Measurements from ENCODE around the gene PIN4.

PIN4 gene

DNA sequence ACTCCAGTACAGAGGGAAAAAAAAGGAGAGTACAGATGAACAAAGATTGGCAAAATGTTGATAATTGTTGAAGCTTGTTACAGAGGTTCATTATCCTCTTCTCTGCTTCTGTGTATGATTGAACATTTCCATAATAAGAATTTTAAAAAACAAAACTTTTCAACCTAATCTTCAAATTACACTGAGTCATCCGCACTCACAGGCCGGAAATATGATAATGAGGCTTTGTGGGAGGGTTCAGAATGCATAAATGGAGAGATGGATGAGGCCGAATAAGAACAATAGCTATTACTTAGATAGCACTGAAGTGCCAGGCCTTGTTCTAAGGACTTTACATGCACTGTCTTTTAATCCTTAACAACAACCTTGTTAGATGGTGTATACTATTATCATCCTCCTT, 61.9 kb downstream of the PIN4 start:
- H3K27ac ChIP-seq (ENCODE audit: low read length): no peak overlapping the region
- no peak overlapping the region for H2AFZ ChIP-seq (ENCODE audit: low read depth, low read length)
- H3K36me3 ChIP-seq (replicated peaks; ENCODE audit: low read depth, low read length): no peaks in the 10 kb centered on the region
- no peaks in the 10 kb centered on the region for H4K20me1 ChIP-seq (ENCODE audit: insufficient read depth, low read length)
- no peaks in the 10 kb centered on the region; the same call in 1 of the 2 replicates for H3K4me1 ChIP-seq (ENCODE audit: low read length)
- H3K9ac ChIP-seq (ENCODE audit: low read length): no peak overlapping the region
- no peaks in the 10 kb centered on the region for H3K9me3 ChIP-seq (ENCODE audit: insufficient read depth, low read length)
- H3K27me3 ChIP-seq (ENCODE audit: low read depth, low read length): no peaks in the 10 kb centered on the region
- H3K79me2 ChIP-seq (ENCODE audit: low read length): peaks cover 3% of the 10 kb centered on the region
- H3K4me2 ChIP-seq (ENCODE audit: low read length): no peak overlapping the region
- TF ChIP-seq, protein P1, sequence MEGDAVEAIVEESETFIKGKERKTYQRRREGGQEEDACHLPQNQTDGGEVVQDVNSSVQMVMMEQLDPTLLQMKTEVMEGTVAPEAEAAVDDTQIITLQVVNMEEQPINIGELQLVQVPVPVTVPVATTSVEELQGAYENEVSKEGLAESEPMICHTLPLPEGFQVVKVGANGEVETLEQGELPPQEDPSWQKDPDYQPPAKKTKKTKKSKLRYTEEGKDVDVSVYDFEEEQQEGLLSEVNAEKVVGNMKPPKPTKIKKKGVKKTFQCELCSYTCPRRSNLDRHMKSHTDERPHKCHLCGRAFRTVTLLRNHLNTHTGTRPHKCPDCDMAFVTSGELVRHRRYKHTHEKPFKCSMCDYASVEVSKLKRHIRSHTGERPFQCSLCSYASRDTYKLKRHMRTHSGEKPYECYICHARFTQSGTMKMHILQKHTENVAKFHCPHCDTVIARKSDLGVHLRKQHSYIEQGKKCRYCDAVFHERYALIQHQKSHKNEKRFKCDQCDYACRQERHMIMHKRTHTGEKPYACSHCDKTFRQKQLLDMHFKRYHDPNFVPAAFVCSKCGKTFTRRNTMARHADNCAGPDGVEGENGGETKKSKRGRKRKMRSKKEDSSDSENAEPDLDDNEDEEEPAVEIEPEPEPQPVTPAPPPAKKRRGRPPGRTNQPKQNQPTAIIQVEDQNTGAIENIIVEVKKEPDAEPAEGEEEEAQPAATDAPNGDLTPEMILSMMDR (IDR thresholded peaks at IDR 0.05; ENCODE audit: low read depth, low read length): no peak
- TF ChIP-seq EZH2phosphoT487 (IDR thresholded peaks at IDR 0.05; ENCODE audit: low read depth): no peak
- H3K4me3 ChIP-seq (ENCODE audit: low read length): no peak overlapping the region

DNA sequence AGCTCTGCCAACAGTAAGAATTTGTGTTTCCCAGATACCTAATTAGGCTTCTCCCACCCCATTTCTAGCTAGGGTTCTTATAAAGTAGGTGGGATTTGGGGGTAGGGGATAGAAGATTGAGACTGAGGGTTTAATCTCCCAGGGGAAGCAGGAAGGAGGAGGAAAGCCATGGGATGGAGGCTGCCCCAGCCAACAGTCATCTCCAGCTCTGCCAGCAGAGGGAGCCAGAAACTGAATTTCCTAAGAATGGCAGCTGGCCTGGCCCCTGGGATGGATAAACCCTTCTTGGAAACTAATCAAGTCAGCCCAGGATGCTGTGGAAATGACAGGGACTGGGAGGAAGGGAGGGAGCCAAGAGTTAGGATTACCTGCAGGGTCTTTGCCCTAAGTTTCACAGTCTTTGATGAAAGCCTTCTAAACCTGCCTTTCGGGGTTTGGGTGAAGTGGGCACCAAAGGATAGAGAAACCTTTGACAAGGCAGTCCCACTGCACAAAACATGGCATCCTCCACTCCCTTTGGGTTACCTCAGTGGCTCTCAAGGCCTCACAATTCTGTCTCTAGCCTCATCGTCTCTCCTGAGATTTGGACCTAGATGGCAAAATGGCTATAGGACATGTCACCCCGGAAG, 64.0 kb downstream of the PIN4 start:
- H3K79me2 ChIP-seq (ENCODE audit: low read length): no peaks in the 10 kb centered on the region
- H3K36me3 ChIP-seq (replicated peaks; ENCODE audit: low read depth, low read length): no peaks in the 10 kb centered on the region
- H3K9me3 ChIP-seq (ENCODE audit: insufficient read depth, low read length): no peaks in the 10 kb centered on the region
- H4K20me1 ChIP-seq (ENCODE audit: insufficient read depth, low read length): no peaks in the 10 kb centered on the region
- H3K4me2 ChIP-seq (ENCODE audit: low read length): no peak overlapping the region
- no peak overlapping the region for H3K27ac ChIP-seq (ENCODE audit: low read length)
- H3K4me3 ChIP-seq (ENCODE audit: low read length): no peak overlapping the region
- H3K9ac ChIP-seq (ENCODE audit: low read length): no peak overlapping the region
- no peaks in the 10 kb centered on the region for H3K4me1 ChIP-seq (ENCODE audit: low read length)
- H3K27me3 ChIP-seq (ENCODE audit: low read depth, low read length): no peaks in the 10 kb centered on the region
- peak overlapping the region; percentile 60; the same call in 1 of the 2 replicates for H2AFZ ChIP-seq (ENCODE audit: low read depth, low read length)
- no peak for TF ChIP-seq EZH2phosphoT487 (IDR thresholded peaks at IDR 0.05; ENCODE audit: low read depth)
- TF ChIP-seq, protein P1 (IDR thresholded peaks at IDR 0.05; ENCODE audit: low read depth, low read length): peak; percentile 81

DNA sequence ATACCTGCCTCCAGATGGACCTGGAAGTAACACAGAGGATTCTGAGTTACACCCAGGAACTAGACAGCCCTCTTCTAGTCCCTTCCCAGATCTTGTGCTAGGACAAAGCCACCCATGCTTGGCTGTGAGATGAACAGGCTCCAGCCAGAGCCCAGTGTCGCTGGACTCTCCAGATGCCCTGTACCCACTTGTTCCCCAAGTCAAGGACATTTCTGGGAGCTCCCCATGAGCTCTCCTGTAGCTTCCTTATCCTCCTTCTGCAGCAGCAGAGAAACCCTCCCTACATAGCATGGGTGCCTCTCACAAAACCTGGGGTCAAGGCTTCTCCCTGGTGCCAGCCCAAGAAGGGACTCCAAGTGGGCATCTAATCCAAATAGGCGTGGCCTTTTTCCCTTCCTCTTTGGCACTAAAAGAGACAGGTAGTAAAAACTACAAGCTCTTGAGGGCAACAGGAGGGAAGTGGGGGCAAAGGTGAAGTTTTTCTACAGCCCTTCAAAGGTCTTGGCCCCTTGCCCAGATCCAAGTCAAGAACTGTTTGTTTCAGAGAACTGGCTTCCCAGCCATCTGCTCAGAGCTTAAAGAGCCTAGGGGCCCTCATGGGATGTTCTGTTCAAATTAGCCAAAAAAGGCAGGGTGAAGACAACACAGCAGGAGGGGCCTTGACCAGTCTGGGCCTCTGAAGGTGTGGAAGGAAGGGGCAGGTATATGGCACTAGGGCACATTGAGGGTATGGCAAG, 65.8 kb downstream of the PIN4 start:
- Histone ChIP-seq H3K4me3 (ENCODE audit: low read length) (no peak overlapping the region), H3K4me1 (ENCODE audit: low read length) (no peaks in the 10 kb centered on the region), H3K36me3 (replicated peaks; ENCODE audit: low read depth, low read length) (no peaks in the 10 kb centered on the region), H2AFZ (ENCODE audit: low read depth, low read length) (no peak overlapping the region), H3K9ac (ENCODE audit: low read length) (no peak overlapping the region), H3K9me3 (ENCODE audit: insufficient read depth, low read length) (no peaks in the 10 kb centered on the region), H4K20me1 (ENCODE audit: insufficient read depth, low read length) (no peaks in the 10 kb centered on the region), H3K27ac (ENCODE audit: low read length) (no peak overlapping the region), H3K79me2 (ENCODE audit: low read length) (no peaks in the 10 kb centered on the region), H3K4me2 (ENCODE audit: low read length) (no peak overlapping the region), H3K27me3 (ENCODE audit: low read depth, low read length) (no peaks in the 10 kb centered on the region)
- no peak for TF ChIP-seq EZH2phosphoT487 (IDR thresholded peaks at IDR 0.05; ENCODE audit: low read depth)
- TF ChIP-seq, protein P1 (IDR thresholded peaks at IDR 0.05; ENCODE audit: low read depth, low read length): no peak
